SK-N-MC (cell line): ENCODE measurements around the gene PTPN4.

Source experiments
- EZH2 ChIP-seq: fragments of 200-600 bp; sonication (generic); IDR thresholded peaks from one replicate; pipeline ENCODE4 v1.6.1; 2017; ENCODE audit warnings: antibody characterized with exemption
- FOXP2 ChIP-seq: optimal IDR thresholded peaks from 2 replicates; pipeline ENCODE3; 2011; ENCODE audit warnings: mild to moderate bottlenecking, moderate library complexity; ENCODE audit not compliant: insufficient read depth; ENCODE audit errors: extremely low read length, control extremely low read depth
- POLR2AphosphoS5 ChIP-seq: IDR thresholded peaks from 2 replicates; pipeline ENCODE4 v1.6.1; 2012; ENCODE audit warnings: mild to moderate bottlenecking, low read depth, low read length, borderline replicate concordance

- TF ChIP-seq EZH2 = no peak
- TF ChIP-seq POLR2AphosphoS5 = no peak
- no peak for TF ChIP-seq FOXP2
These were observed 254.7 kb downstream of the PTPN4 start for GRCh38 chr2:120014226-120014980.
